SH-SY5Y (cell line): Measurements from ENCODE around the gene NAXD.

ENCODE experiments used
- GATA2 ChIP-seq: IDR thresholded peaks from 2 replicates; pipeline ENCODE4 v1.6.1; 2011; ENCODE audit warnings: mild to moderate bottlenecking, low read depth, low read length
- GATA3 ChIP-seq: IDR thresholded peaks from 2 replicates; pipeline ENCODE4 v1.6.1; 2011; ENCODE audit warnings: low read depth, mild to moderate bottlenecking, low read length, moderate library complexity

NAXD gene

DNA sequence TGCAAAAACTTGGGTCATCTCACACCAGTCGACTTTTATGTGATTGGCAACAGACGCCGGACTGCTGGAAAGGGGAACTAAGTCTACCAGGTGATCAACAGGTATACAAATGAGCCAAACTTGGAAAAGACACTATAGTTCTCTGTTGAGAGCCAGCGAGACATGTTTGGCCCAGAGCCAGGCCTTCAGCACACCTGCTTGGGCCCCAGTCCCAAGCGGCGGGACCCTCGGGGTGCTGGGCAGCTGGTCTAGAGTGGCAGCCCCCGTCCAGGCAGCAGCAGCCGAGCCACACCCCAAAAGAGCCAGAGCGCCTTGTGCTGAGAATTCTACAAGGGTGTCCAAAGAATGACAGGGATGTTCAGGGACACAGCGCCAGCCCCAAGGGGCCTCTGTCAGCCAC, 28.0 kb downstream of the NAXD start:
- TF ChIP-seq GATA2 (no peak), GATA3 (no peak)

GRCh38 chr13:110643768-110644421, 28.6 kb downstream of the NAXD start:
- no peak for TF ChIP-seq GATA3
- no peak for TF ChIP-seq GATA2

DNA sequence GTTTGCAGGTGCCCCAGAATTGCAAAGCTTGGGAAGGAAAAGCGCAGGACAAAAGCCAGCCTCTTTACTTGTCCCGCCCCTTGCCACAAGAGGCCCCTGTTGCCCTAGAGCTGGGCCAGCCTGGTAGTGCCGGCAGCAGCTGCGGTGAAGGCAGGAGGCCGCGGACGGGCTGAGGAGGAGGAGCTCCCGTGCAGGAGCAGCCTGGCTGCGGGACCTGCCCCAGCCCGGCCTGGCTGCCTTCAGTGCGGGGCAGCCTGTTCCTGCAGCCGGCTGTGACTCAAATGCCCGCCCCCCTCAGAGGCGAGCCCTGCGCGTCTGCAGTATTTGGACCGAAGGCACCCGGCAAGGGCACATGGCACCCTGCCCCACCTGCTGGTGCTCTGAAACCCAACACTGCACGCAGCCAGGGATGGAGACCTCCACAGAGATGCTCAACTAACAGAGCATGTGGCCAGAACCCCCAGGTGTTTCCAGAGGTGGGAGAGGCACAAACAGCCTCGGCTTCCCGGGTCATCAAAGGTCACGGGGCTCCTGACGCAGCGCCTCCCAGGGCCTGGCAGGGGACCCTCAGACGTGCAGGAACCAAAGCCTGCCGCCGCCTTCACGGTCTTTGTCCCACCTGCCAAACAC, 29.7 kb downstream of the NAXD start:
- TF ChIP-seq GATA2 (no peak), GATA3 (no peak)

DNA sequence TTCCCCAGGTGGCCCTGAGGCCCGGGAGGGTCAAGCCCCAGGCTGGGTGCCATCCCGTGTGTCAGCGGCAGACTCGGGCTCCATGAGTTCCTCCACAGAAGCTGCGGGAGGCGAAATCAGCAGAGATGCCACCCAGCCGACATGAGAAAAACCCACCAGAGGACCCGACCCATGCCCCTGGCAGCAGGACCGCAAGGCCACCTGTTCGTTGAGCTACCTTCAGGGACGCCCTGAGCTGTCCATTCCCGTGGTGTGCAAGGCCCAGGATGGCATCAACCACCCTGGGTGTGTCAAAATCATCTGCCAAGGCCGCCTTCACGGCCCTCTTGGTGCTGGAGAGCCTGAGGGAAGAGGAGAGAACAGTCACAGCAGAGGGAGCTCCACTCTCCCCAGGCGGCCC, 30.4 kb downstream of the NAXD start:
- no peak for TF ChIP-seq GATA3
- no peak for TF ChIP-seq GATA2

GRCh38 chr13:110646442-110647364, 31.4 kb downstream of the NAXD start:
- TF ChIP-seq GATA2 (no peak), GATA3 (no peak)

DNA sequence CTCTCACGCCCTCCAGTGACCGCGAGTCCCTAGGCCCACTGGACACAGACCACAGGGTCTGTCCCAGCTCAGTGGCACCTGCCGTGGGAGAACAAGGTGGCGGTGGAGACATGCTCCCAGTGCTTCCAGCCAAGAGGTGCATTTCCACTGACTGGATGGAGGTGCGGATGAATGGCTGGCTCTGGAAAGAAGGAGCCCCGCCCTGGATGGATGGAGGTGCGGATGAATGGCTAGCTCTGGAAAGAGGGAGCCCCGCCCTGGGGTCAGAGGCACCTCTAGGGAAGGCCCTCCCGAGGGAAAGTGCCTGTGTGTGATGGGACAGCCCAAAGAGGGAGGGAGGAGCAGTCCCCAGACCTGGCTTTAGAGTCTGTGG, 32.0 kb downstream of the NAXD start:
- TF ChIP-seq GATA3, result no peak
- TF ChIP-seq GATA2, result no peak

DNA sequence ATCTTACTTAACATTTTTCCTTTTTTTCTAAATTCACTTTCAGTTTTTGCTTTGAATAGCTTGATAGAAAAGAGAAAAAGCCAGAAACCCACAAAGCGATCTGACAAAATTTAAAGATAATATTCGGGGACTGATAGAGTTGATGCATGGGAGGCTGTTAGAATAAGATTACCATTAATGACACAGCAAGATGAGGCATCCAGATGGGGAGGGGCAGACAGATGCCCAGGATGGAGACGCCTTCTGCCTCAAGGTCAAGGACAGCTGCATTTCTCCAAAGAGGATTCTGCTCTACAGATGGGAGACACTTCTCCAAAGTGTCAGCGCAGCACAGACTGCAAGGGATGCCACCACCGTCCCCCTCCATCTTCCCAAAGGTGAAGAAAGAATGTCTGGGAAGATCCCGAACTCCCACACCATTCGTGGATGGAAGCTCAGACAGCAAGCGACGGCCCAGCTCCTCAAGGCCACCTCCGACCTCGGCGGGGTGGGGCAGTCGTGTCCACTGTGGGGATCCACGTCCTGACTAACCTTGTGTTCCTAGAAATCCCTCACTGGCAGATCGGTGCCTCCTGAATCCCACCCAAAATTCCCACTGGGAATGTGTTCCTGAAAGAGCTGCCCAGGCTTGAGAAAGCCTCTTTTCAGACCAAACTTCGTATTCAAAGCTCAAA, 32.9 kb downstream of the NAXD start:
- TF ChIP-seq GATA2, result no peak
- TF ChIP-seq GATA3, result no peak

GRCh38 chr13:110648848-110649421, 33.6 kb downstream of the NAXD start:
- TF ChIP-seq GATA2 (no peak), GATA3 (no peak)

GRCh38 chr13:110649551-110649950, 34.2 kb downstream of the NAXD start:
- TF ChIP-seq GATA3, result no peak
- no peak for TF ChIP-seq GATA2

DNA sequence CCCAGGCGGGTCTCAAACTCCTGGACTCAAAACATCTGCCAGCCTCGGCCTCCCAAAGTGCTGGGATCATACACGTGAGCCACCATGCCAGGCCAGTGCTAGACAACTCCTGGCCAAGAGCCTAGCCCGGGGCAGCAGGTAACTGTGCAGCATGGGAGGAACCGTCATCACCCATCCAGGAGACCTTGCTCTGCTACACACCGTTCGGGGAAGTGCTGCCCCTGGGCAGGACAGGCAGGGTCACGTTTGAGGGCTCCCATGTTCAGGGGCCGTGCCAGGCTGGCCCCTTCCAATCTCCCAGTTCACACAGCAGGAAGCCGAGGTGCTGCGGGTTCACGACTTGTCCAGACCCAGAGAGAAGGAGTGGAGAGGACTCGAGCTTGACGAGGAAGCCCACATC, 35.1 kb downstream of the NAXD start:
- TF ChIP-seq GATA3 (no peak), GATA2 (no peak)

- no peak for TF ChIP-seq GATA2
- no peak for TF ChIP-seq GATA3
These were observed 35.9 kb downstream of the NAXD start for GRCh38 chr13:110651271-110651670.

GRCh38 chr13:110651726-110652230, 36.4 kb downstream of the NAXD start:
- TF ChIP-seq GATA3 (no peak), GATA2 (no peak)

- no peak for TF ChIP-seq GATA3
- no peak for TF ChIP-seq GATA2
These were observed 36.9 kb downstream of the NAXD start for GRCh38 chr13:110652231-110652730.
